SU-DHL-6 (cell line): Measurements from ENCODE around the gene ZNF24.

Source experiments
- H2AFZ ChIP-seq: fragments of 200-600 bp; sonication (generic); 2 replicates; pipeline ENCODE4 v1.6.1; 2014; ENCODE audit warnings: low read depth, mild to moderate bottlenecking, moderate library complexity, mixed read lengths, antibody characterized with exemption, low read length; ENCODE audit not compliant: severe bottlenecking
- H3F3A ChIP-seq: fragments of 200-600 bp; shearing (Covaris generic); 2 replicates; pipeline ENCODE4 v1.6.0; 2016; ENCODE audit warnings: antibody characterized with exemption, mild to moderate bottlenecking; ENCODE audit not compliant: insufficient read depth
- H3K27ac ChIP-seq: fragments of 200-600 bp; sonication (generic); 2 replicates; pipeline ENCODE4 v1.5.1; 2016; ENCODE audit warnings: low read depth, mild to moderate bottlenecking, low read length, moderate library complexity, mixed read lengths
- H3K27me3 ChIP-seq: fragments of 200-600 bp; sonication (generic), shearing (Covaris generic); 2 replicates; pipeline ENCODE4 v1.6.0; 2014; ENCODE audit warnings: mild to moderate bottlenecking, low read length
- H3K36me3 ChIP-seq: fragments of 200-600 bp; sonication (generic); 2 replicates; pipeline ENCODE4 v1.6.1; 2014; ENCODE audit warnings: mild to moderate bottlenecking, low read length, mixed read lengths
- H3K4me2 ChIP-seq: fragments of 300-600, 200-600 bp; shearing (Covaris generic), sonication (generic); 2 replicates; pipeline ENCODE4 v1.6.0; 2014; ENCODE audit warnings: low read length, low read depth, mild to moderate bottlenecking; ENCODE audit not compliant: poor library complexity, severe bottlenecking
- H3K4me3 ChIP-seq: fragments of 200-600 bp; sonication (generic); 2 replicates; pipeline ENCODE4 v1.5.1; 2014; ENCODE audit warnings: antibody characterized with exemption, low read length, mild to moderate bottlenecking, mixed read lengths; ENCODE audit not compliant: insufficient read depth, poor library complexity, severe bottlenecking
- H3K79me2 ChIP-seq: fragments of 200-600 bp; sonication (generic); 2 replicates; pipeline ENCODE4 v1.6.1; 2014; ENCODE audit warnings: mild to moderate bottlenecking, low read length, moderate library complexity; ENCODE audit not compliant: insufficient read depth
- H3K9ac ChIP-seq: fragments of 200-600 bp; sonication (generic); 2 replicates; pipeline ENCODE4 v1.7.0; 2014; ENCODE audit warnings: mild to moderate bottlenecking, low read length
- H3K9me2 ChIP-seq: fragments of 200-600 bp; sonication (generic); replicated peaks from 2 replicates; pipeline ENCODE4 v1.6.1; 2014; ENCODE audit warnings: low read length; ENCODE audit not compliant: insufficient read depth
- H3K9me3 ChIP-seq: fragments of 200-600 bp; sonication (generic); 2 replicates; pipeline ENCODE4 v1.6.1; 2014; ENCODE audit warnings: low read length, mixed read lengths; ENCODE audit not compliant: insufficient read depth
- H4K20me1 ChIP-seq: fragments of 200-600 bp; sonication (generic); 2 replicates; pipeline ENCODE4 v1.6.1; 2014; ENCODE audit warnings: low read depth, mild to moderate bottlenecking, antibody characterized with exemption, low read length, moderate library complexity, mixed read lengths
- EZH2phosphoT487 ChIP-seq: fragments of 200-600 bp; sonication (generic), shearing (Covaris generic); conservative IDR thresholded peaks from 2 replicates; pipeline ENCODE4 v1.6.1; 2018; ENCODE audit warnings: mild to moderate bottlenecking, antibody characterized with exemption, low read length, moderate library complexity, mixed read lengths
- TF ChIP-seq, protein P1 (sequence below): fragments of 200-600 bp; sonication (generic); IDR thresholded peaks from one replicate; pipeline ENCODE4 v1.5.1; 2017; ENCODE audit warnings: antibody characterized with exemption, mild to moderate bottlenecking, low read length, moderate library complexity; ENCODE audit not compliant: insufficient read depth, poor library complexity, severe bottlenecking

ZNF24 gene

GRCh38 chr18:35343936-35344735, at the start of gene ZNF24:
ZNF24 (minus strand) TSS chr18:35344420; CDS start chr18:35340650, 3,770 bp downstream.
- Histone ChIP-seq H3K36me3 (peaks cover 18% of the 10 kb centered on the region), H3K27me3 (no peaks in the 10 kb centered on the region), H3K9me2 (no peaks in the 10 kb centered on the region), H3K4me3 (peak within 1 kb of the TSS; percentile 94), H3K79me2 (peaks cover 50% of the 10 kb centered on the region), H3K4me2 (peak within 1 kb of the TSS; percentile 93), H3K9ac (peak within 1 kb of the TSS; percentile 95), H2AFZ (peak within 1 kb of the TSS; percentile 98), H4K20me1 (peaks cover 41% of the 10 kb centered on the region), H3F3A (0 out of 2 replicates have a peak, but pooled peaks cover 4% of the 10 kb centered on the region), H3K27ac (peak within 1 kb of the TSS; percentile 83), H3K9me3 (no peaks in the 10 kb centered on the region)
- TF ChIP-seq, protein P1, sequence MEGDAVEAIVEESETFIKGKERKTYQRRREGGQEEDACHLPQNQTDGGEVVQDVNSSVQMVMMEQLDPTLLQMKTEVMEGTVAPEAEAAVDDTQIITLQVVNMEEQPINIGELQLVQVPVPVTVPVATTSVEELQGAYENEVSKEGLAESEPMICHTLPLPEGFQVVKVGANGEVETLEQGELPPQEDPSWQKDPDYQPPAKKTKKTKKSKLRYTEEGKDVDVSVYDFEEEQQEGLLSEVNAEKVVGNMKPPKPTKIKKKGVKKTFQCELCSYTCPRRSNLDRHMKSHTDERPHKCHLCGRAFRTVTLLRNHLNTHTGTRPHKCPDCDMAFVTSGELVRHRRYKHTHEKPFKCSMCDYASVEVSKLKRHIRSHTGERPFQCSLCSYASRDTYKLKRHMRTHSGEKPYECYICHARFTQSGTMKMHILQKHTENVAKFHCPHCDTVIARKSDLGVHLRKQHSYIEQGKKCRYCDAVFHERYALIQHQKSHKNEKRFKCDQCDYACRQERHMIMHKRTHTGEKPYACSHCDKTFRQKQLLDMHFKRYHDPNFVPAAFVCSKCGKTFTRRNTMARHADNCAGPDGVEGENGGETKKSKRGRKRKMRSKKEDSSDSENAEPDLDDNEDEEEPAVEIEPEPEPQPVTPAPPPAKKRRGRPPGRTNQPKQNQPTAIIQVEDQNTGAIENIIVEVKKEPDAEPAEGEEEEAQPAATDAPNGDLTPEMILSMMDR: no peak
- TF ChIP-seq EZH2phosphoT487: no peak

DNA sequence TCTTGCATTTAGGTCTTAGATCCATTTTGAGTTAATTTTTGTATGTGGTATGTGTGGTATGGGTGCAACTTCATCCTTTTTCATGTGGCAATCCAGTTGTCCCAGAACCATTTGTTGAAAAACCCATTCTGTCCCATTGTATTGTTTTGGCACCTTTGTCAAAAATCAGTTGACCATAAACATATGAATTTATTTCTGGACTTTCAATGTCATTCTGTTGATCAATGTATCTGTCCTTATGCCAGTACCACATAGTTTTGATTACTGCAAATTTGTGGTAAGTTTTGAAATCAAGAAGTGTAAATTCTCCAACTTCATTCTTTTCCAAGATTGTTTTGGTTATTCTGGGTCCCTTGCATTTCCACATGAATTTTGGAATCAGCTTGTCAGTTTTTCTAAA, 49.5 kb upstream of the ZNF24 start:
- Histone ChIP-seq H4K20me1 (no peaks in the 10 kb centered on the region), H2AFZ (no peak overlapping the region), H3K9me2 (no peaks in the 10 kb centered on the region), H3K36me3 (no peaks in the 10 kb centered on the region), H3K27ac (no peak overlapping the region), H3K9me3 (no peaks in the 10 kb centered on the region), H3K4me2 (no peak overlapping the region), H3K9ac (no peak overlapping the region), H3K79me2 (no peaks in the 10 kb centered on the region), H3F3A (no peaks in the 10 kb centered on the region), H3K27me3 (no peaks in the 10 kb centered on the region), H3K4me3 (no peak overlapping the region)
- TF ChIP-seq, protein P1: no peak
- TF ChIP-seq EZH2phosphoT487: no peak

GRCh38 chr18:35392375-35392774, 48.2 kb upstream of the ZNF24 start:
- Histone ChIP-seq H3K9me3 (no peaks in the 10 kb centered on the region), H3K36me3 (no peaks in the 10 kb centered on the region), H3K9ac (no peak overlapping the region), H3K27ac (no peak overlapping the region), H3K9me2 (no peaks in the 10 kb centered on the region), H4K20me1 (no peaks in the 10 kb centered on the region), H3K4me3 (no peak overlapping the region), H3K27me3 (no peaks in the 10 kb centered on the region), H2AFZ (no peak overlapping the region), H3K79me2 (no peaks in the 10 kb centered on the region), H3F3A (no peaks in the 10 kb centered on the region), H3K4me2 (no peak overlapping the region)
- no peak for TF ChIP-seq EZH2phosphoT487
- TF ChIP-seq, protein P1: no peak
